IMR-90 (cell line): ENCODE measurements around the gene SLC1A7. TPM values are rescaled to one million over a fixed set of nuclear protein-coding genes. Genes with fewer than 3 reads are reported as not detected.
A peak's percentile ranks its signal among the peaks of the same experiment; 100 is the strongest.

Source experiments
- ATAC-seq: fragments of 200-7000 bp; cut with Tn5 transposase; 2 replicates; pipeline ENCODE4 v1.9.1; 2020; ENCODE audit warnings: low read depth, mild to moderate bottlenecking, moderate library complexity
- BruUV-seq: library from RNA; stranded (reverse); fragments of 400-500 nt; replicated peaks from 2 replicates; lab custom pipeline; 2021; lab: Mats Ljungman, UMichigan
- CTCF ChIA-PET: fragments of 300-600 bp; formaldehyde crosslinking; extraction: SDS; loops from one replicate; lab custom pipeline; 2021; ENCODE audit warnings: antibody characterized with exemption; lab: Yijun Ruan, JAX
- POLR2A ChIA-PET: fragments of 300-600 bp; sonication (Branson Sonifier 250); formaldehyde crosslinking; loops from one replicate; lab custom pipeline; 2022; ENCODE audit warnings: antibody characterized with exemption; ENCODE audit not compliant: unreplicated experiment; lab: Charles Lee
- DNase-seq: peaks from one replicate; pipeline ENCODE4 v3.0.0; 2013
- H2AFZ ChIP-seq: replicated peaks from 2 replicates; pipeline ENCODE3; 2013; ENCODE audit warnings: low read length, mild to moderate bottlenecking; ENCODE audit not compliant: poor library complexity
- H2AK5ac ChIP-seq: 2 replicates; pipeline ENCODE4 v1.6.1; 2013; ENCODE audit warnings: low read depth, low read length, inconsistent platforms
- H2AK9ac ChIP-seq: replicated peaks from 2 replicates; pipeline ENCODE3; 2013; ENCODE audit warnings: mild to moderate bottlenecking, low read depth, low read length, moderate library complexity; ENCODE audit not compliant: poor library complexity
- H2BK120ac ChIP-seq: 2 replicates; pipeline ENCODE4 v1.6.1; 2013; ENCODE audit warnings: low read depth, low read length, inconsistent platforms
- H2BK15ac ChIP-seq: 3 replicates; pipeline ENCODE4 v1.6.1; 2013; ENCODE audit warnings: low read depth, low read length, inconsistent platforms
- H2BK20ac ChIP-seq: 2 replicates; pipeline ENCODE4 v1.6.1; 2013; ENCODE audit warnings: low read depth, mild to moderate bottlenecking, inconsistent platforms, low read length, moderate library complexity
- H2BK5ac ChIP-seq: 2 replicates; pipeline ENCODE4 v1.6.1; 2013; ENCODE audit warnings: mild to moderate bottlenecking, low read depth, low read length, inconsistent platforms; ENCODE audit not compliant: poor library complexity, severe bottlenecking
- H3K14ac ChIP-seq: replicated peaks from 2 replicates; pipeline ENCODE4 v1.6.1; 2013; ENCODE audit warnings: low read depth, low read length, inconsistent platforms
- H3K18ac ChIP-seq: 2 replicates; pipeline ENCODE4 v1.6.1; 2013; ENCODE audit warnings: low read depth, low read length, control low read depth
- H3K23ac ChIP-seq: 2 replicates; pipeline ENCODE4 v1.6.1; 2013; ENCODE audit warnings: low read depth, low read length, inconsistent platforms
- H3K27ac ChIP-seq: 2 replicates; pipeline ENCODE4 v1.5.1; 2013; ENCODE audit warnings: mild to moderate bottlenecking, control low read depth, low read length; ENCODE audit not compliant: insufficient read depth
- H3K27me3 ChIP-seq: 2 replicates; pipeline ENCODE4 v1.6.1; 2013; ENCODE audit warnings: low read length; ENCODE audit not compliant: control insufficient read depth, insufficient read depth
- H3K36me3 ChIP-seq: 2 replicates; pipeline ENCODE4 v1.6.1; 2013; ENCODE audit warnings: low read length, mixed read lengths; ENCODE audit not compliant: control insufficient read depth, insufficient read depth
- H3K4ac ChIP-seq: 2 replicates; pipeline ENCODE4 v1.6.1; 2013; ENCODE audit warnings: low read depth, low read length, inconsistent platforms
- H3K4me1 ChIP-seq: 2 replicates; pipeline ENCODE4 v1.6.1; 2013; ENCODE audit warnings: low read length, mixed read lengths; ENCODE audit not compliant: control insufficient read depth, insufficient read depth
- H3K4me2 ChIP-seq: 2 replicates; pipeline ENCODE4 v1.6.1; 2013; ENCODE audit warnings: low read depth, mild to moderate bottlenecking, control low read depth, low read length, moderate library complexity
- H3K4me3 ChIP-seq: 2 replicates; pipeline ENCODE4 v1.5.1; 2013; ENCODE audit warnings: low read depth, mild to moderate bottlenecking, control low read depth, low read length, moderate library complexity; ENCODE audit not compliant: insufficient read depth
- H3K56ac ChIP-seq: 2 replicates; pipeline ENCODE4 v1.6.1; 2013; ENCODE audit warnings: low read length, inconsistent platforms; ENCODE audit not compliant: insufficient read depth; ENCODE audit errors: extremely low read depth
- H3K79me1 ChIP-seq, 2 experiments: 2 replicates each; pipeline ENCODE4 v1.6.1; 2013; ENCODE audit warnings: low read length in 2 of 2, inconsistent platforms in 1 of 2, low read depth in 1 of 2
- H3K9ac ChIP-seq: 2 replicates; pipeline ENCODE4 v1.6.1; 2013; ENCODE audit warnings: low read depth, low read length, control low read depth
- H3K9me1 ChIP-seq: 2 replicates; pipeline ENCODE4 v1.6.1; 2013; ENCODE audit warnings: low read length, inconsistent platforms; ENCODE audit not compliant: insufficient read depth
- H3K9me3 ChIP-seq: 2 replicates; pipeline ENCODE4 v1.6.1; 2013; ENCODE audit warnings: low read length; ENCODE audit not compliant: control insufficient read depth, insufficient read depth
- H4K20me1 ChIP-seq: 2 replicates; pipeline ENCODE4 v1.6.1; 2013; ENCODE audit warnings: low read length, inconsistent platforms; ENCODE audit not compliant: insufficient read depth
- H4K5ac ChIP-seq: 2 replicates; pipeline ENCODE4 v1.6.1; 2013; ENCODE audit warnings: mild to moderate bottlenecking, low read depth, low read length, control low read depth
- H4K8ac ChIP-seq, 2 experiments: 2 replicates each; pipeline ENCODE4 v1.6.1; 2013; ENCODE audit warnings: low read depth in 2 of 2, low read length in 2 of 2, control low read depth in 1 of 2, inconsistent platforms in 1 of 2
- H4K91ac ChIP-seq: 2 replicates; pipeline ENCODE4 v1.6.1; 2013; ENCODE audit warnings: low read depth, low read length, inconsistent platforms; ENCODE audit not compliant: insufficient read depth
- BHLHE40 ChIP-seq: fragments of 150-350 bp; IDR thresholded peaks from 2 replicates; pipeline ENCODE4 v1.6.1; 2016; ENCODE audit warnings: mild to moderate bottlenecking, low read depth, low read length
- CHD1 ChIP-seq: IDR thresholded peaks from 2 replicates; pipeline ENCODE4 v1.6.1; 2012; ENCODE audit warnings: low read depth, low read length, improper control_type of control experiment
- FOS ChIP-seq: fragments of 150-350 bp; IDR thresholded peaks from 2 replicates; pipeline ENCODE4 v1.6.1; 2016; ENCODE audit warnings: low read depth, low read length
- MAFK ChIP-seq: IDR thresholded peaks from 2 replicates; pipeline ENCODE4 v1.6.1; 2012; ENCODE audit warnings: low read depth, low read length, improper control_type of control experiment
- MXI1 ChIP-seq: IDR thresholded peaks from 2 replicates; pipeline ENCODE4 v1.6.1; 2012; ENCODE audit warnings: low read depth, mild to moderate bottlenecking, low read length, moderate library complexity, borderline replicate concordance
- NFE2L2 ChIP-seq: fragments of 150-350 bp; IDR thresholded peaks from 2 replicates; pipeline ENCODE4 v1.6.1; 2016; ENCODE audit warnings: low read depth, mild to moderate bottlenecking, low read length
- RAD21 ChIP-seq: IDR thresholded peaks from 2 replicates; pipeline ENCODE4 v1.6.1; 2012; ENCODE audit warnings: low read length, improper control_type of control experiment
- RCOR1 ChIP-seq: IDR thresholded peaks from 2 replicates; pipeline ENCODE4 v1.6.1; 2012; ENCODE audit warnings: mild to moderate bottlenecking, low read length, improper control_type of control experiment; ENCODE audit not compliant: insufficient replicate concordance
- SMC3 ChIP-seq: fragments of 150-350 bp; IDR thresholded peaks from 2 replicates; pipeline ENCODE4 v1.6.1; 2016; ENCODE audit warnings: low read depth, mild to moderate bottlenecking, antibody characterized with exemption, low read length, moderate library complexity
- WGBS, 2 experiments: methylation state at CpG; one replicate each; pipeline versions ENCODE4 v1.1.5 to v1.1.7; 2013; ENCODE audit warnings: missing lambda C conversion rate in 2 of 2; ENCODE audit not compliant: insufficient read length in 1 of 2; ENCODE audit errors: extremely low coverage in 2 of 2; 5-methylcytosine and 5-hydroxymethylcytosine counted together
- dilution Hi-C: fragments of 300-500 bp; cut with HindIII; formaldehyde crosslinking; loops from one replicate; pipeline ENCODE4 v1.14.3; 2018; ENCODE audit warnings: low sequenced_read_pairs; ENCODE audit not compliant: unreplicated experiment
- in situ Hi-C: fragments of 300-500 bp; cut with MboI; formaldehyde crosslinking; loops from 3 replicates; pipeline ENCODE4 v1.14.3; 2019; ENCODE audit warnings: low sequenced_read_pairs, inconsistent platforms, mixed read lengths
- intact Hi-C: fragments of 100-400 bp; cut with micrococcal nuclease; formaldehyde crosslinking; loops from 2 replicates; pipeline ENCODE4 v1.10.0; 2022
- polyA plus RNA-seq, 3 experiments: library from polyadenylated mRNA; depleted of rRNA; stranded (reverse); fragments of >200 nt; gene quantifications; 2 replicates each; pipeline ENCODE4 v1.2.3, GENCODE V29; 2012; ENCODE audit warnings: low replicate concordance in 1 of 3
- total RNA-seq: library from RNA; depleted of rRNA; stranded (reverse); fragments of >200 nt; gene quantifications from 2 replicates; pipeline ENCODE4 v1.2.3, GENCODE V29; 2012
- TF ChIP-seq, protein P1 (sequence below): conservative IDR thresholded peaks from 2 replicates; pipeline ENCODE4 v1.5.1; 2012; ENCODE audit warnings: mild to moderate bottlenecking, low read depth, low read length, improper control_type of control experiment
- TF ChIP-seq, protein P2 (sequence below): fragments of 150-350 bp; IDR thresholded peaks from 2 replicates; pipeline ENCODE4 v1.6.1; 2016; ENCODE audit warnings: low read depth, mild to moderate bottlenecking, low read length, moderate library complexity, borderline replicate concordance

SLC1A7 gene
- total and polyA plus RNA-seq, 2 of the 4 experiments (the other 2 are of a cell fraction): 0.05 TPM; not detected in 1

DNA sequence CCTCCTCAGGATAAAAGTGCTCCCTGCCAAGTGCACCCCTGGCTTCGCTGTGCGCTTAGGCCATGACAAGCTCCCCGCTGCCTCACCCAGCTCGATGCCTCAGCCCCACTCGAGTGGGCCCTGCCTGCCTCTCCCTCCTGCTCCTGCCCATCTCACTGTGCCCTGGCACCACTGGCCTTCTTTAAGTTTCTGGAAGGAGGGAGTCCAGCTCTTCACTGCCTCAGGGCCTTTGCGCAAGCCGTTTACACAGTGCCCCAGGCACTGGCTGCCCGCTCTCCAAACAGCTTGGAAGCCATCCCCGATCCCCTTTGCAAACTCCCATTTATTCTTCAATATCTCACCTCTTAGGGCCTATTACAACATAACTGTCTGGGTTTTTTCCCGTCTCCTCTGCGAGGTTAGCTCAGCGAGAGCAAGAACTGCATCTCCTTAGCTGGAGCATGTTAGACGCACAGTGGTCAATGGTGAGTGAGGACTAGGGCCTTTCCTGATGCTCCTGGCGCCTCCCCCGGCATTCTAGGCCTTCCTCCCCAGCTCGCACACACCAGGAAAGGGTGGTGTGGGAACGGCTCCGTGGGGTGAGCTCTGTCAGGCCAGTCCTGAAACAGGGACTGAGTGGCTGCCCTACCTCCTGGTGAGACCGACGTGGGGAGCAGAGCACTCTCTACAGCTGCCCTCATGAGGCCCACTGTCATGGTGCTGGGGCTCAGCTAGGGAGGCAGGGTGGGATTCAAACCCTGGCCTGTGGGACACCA is 48.5 kb downstream of the SLC1A7 start (continued):
- TF ChIP-seq, protein P1, sequence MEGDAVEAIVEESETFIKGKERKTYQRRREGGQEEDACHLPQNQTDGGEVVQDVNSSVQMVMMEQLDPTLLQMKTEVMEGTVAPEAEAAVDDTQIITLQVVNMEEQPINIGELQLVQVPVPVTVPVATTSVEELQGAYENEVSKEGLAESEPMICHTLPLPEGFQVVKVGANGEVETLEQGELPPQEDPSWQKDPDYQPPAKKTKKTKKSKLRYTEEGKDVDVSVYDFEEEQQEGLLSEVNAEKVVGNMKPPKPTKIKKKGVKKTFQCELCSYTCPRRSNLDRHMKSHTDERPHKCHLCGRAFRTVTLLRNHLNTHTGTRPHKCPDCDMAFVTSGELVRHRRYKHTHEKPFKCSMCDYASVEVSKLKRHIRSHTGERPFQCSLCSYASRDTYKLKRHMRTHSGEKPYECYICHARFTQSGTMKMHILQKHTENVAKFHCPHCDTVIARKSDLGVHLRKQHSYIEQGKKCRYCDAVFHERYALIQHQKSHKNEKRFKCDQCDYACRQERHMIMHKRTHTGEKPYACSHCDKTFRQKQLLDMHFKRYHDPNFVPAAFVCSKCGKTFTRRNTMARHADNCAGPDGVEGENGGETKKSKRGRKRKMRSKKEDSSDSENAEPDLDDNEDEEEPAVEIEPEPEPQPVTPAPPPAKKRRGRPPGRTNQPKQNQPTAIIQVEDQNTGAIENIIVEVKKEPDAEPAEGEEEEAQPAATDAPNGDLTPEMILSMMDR: no peak

DNA sequence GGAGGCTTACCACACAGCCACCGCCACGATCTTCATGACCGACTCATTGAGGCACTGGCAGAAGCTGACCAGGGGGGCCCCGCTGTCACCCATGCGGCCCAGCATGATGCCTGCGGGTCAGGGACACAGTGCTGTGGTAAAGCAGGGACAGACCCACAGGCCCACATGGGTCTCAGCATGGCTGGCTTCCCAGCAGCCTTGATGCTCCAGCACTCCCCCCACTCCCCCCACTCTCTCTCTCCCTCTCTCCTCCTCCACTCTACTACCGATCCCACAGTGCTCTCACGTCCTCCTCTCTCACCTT is 49.0 kb downstream of the SLC1A7 start:
- Histone ChIP-seq H3K27ac (no peak overlapping the region), H3K4me1 (peaks cover 13% of the 10 kb centered on the region), H3K4ac (peak overlapping the region; percentile 23; the same call in 1 of the 2 replicates), H2BK20ac (no peak overlapping the region), H2AFZ (peak overlapping the region; percentile 27), H3K56ac (no peak overlapping the region), H4K5ac (no peak overlapping the region), H3K36me3 (no peaks in the 10 kb centered on the region), H3K4me2 (no peak overlapping the region), H3K79me1 (no peaks in the 10 kb centered on the region), H2AK9ac (no peak overlapping the region), H3K9me3 (no peaks in the 10 kb centered on the region), H3K4me3 (no peak overlapping the region), H3K9me1 (peaks cover 23% of the 10 kb centered on the region), H4K91ac (peak overlapping the region; percentile 60; the same call in 1 of the 2 replicates), H4K8ac (no peak overlapping the region), H3K9ac (no peak overlapping the region), H2BK15ac (peak overlapping the region; percentile 35; the same call in 1 of the 3 replicates), H3K14ac (no peak overlapping the region), H3K18ac (no peak overlapping the region), H2BK120ac (no peak overlapping the region), H3K27me3 (no peaks in the 10 kb centered on the region), H3K23ac (no peak overlapping the region), H2AK5ac (0 out of 2 replicates have a peak overlapping the region, but pooled peaks have one; percentile 67), H4K20me1 (no peaks in the 10 kb centered on the region), H2BK5ac (no peak overlapping the region)
- ATAC-seq (no peak), DNase-seq (no peak)
- ChIA-PET CTCF (no interaction called here), POLR2A (no interaction called here)
- WGBS, 2 experiments: 93% methylated on average over 3 of the region's 8 CpGs; no CpG with 5 or more reads in 1 of the 2 experiments
- in situ Hi-C loops (no loop called here), intact Hi-C loops (no loop called here), dilution Hi-C loops (no loop called here)
- no TSS peak for BruUV-seq
- TF ChIP-seq CHD1 (no peak), RCOR1 (no peak), FOS (no peak), NFE2L2 (no peak), MAFK (no peak), MXI1 (no peak), RAD21 (no peak), BHLHE40 (no peak), SMC3 (no peak)
- TF ChIP-seq, protein P2, sequence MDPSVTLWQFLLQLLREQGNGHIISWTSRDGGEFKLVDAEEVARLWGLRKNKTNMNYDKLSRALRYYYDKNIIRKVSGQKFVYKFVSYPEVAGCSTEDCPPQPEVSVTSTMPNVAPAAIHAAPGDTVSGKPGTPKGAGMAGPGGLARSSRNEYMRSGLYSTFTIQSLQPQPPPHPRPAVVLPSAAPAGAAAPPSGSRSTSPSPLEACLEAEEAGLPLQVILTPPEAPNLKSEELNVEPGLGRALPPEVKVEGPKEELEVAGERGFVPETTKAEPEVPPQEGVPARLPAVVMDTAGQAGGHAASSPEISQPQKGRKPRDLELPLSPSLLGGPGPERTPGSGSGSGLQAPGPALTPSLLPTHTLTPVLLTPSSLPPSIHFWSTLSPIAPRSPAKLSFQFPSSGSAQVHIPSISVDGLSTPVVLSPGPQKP: no peak
- TF ChIP-seq, protein P1: no peak
